ENCODE data around the gene HIF1AN.

The HIF1AN gene

GRCh38 chr10:100560248-100560647 lies 24.5 kb downstream of the HIF1AN start:
- peaks cover 2% of the 10 kb centered on the region for H3K36me3 ChIP-seq (ENCODE audit: control insufficient read depth, insufficient read depth, low read length)
- no peak overlapping the region for H3K4me3 ChIP-seq (replicated peaks; ENCODE audit: low read depth, low read length)
- H3K27me3 ChIP-seq (replicated peaks; ENCODE audit: control insufficient read depth, insufficient read depth, low read length), result no peaks in the 10 kb centered on the region
- DNase-seq (ENCODE audit: extremely low read depth, insufficient read length), result no peak
- TF ChIP-seq CTCF (IDR thresholded peaks at IDR 0.05; ENCODE audit: insufficient read depth, low read length, poor library complexity, severe bottlenecking), result no peak

- H3K27me3 ChIP-seq (replicated peaks; ENCODE audit: control insufficient read depth, insufficient read depth, low read length), result no peaks in the 10 kb centered on the region
- no peak for DNase-seq (ENCODE audit: extremely low read depth, insufficient read length)
- H3K4me3 ChIP-seq (replicated peaks; ENCODE audit: low read depth, low read length), result no peak overlapping the region
Measured at GRCh38 chr10:100561005-100561404, 25.3 kb downstream of the HIF1AN start.

GRCh38 chr10:100562008-100562672 lies 26.4 kb downstream of the HIF1AN start:
- Histone ChIP-seq H3K36me3 (ENCODE audit: control insufficient read depth, insufficient read depth, low read length) (no peaks in the 10 kb centered on the region; the same call in 1 of the 2 replicates), H3K4me3 (replicated peaks; ENCODE audit: low read depth, low read length) (no peak overlapping the region), H3K27me3 (replicated peaks; ENCODE audit: control insufficient read depth, insufficient read depth, low read length) (no peaks in the 10 kb centered on the region)
- DNase-seq (ENCODE audit: extremely low read depth, insufficient read length), result peak; percentile 77
- peak; percentile 82 for TF ChIP-seq CTCF (IDR thresholded peaks at IDR 0.05; ENCODE audit: insufficient read depth, low read length, poor library complexity, severe bottlenecking)

More at GRCh38 chr10:100561005-100561404, 25.3 kb downstream of the HIF1AN start:
- peaks cover 2% of the 10 kb centered on the region for H3K36me3 ChIP-seq (ENCODE audit: control insufficient read depth, insufficient read depth, low read length)
- TF ChIP-seq CTCF (IDR thresholded peaks at IDR 0.05; ENCODE audit: insufficient read depth, low read length, poor library complexity, severe bottlenecking), result no peak

- Histone ChIP-seq H3K27me3 (replicated peaks; ENCODE audit: control insufficient read depth, insufficient read depth, low read length) (no peaks in the 10 kb centered on the region), H3K4me3 (replicated peaks; ENCODE audit: low read depth, low read length) (no peak overlapping the region), H3K36me3 (ENCODE audit: control insufficient read depth, insufficient read depth, low read length) (no peaks in the 10 kb centered on the region)
- TF ChIP-seq CTCF (IDR thresholded peaks at IDR 0.05; ENCODE audit: insufficient read depth, low read length, poor library complexity, severe bottlenecking), result no peak
- no peak for DNase-seq (ENCODE audit: extremely low read depth, insufficient read length)
Measured at GRCh38 chr10:100565206-100565985, 29.7 kb downstream of the HIF1AN start.

GRCh38 chr10:100566561-100566960 lies 30.8 kb downstream of the HIF1AN start:
- no peaks in the 10 kb centered on the region for H3K36me3 ChIP-seq (ENCODE audit: control insufficient read depth, insufficient read depth, low read length)
- no peak for TF ChIP-seq CTCF (IDR thresholded peaks at IDR 0.05; ENCODE audit: insufficient read depth, low read length, poor library complexity, severe bottlenecking)
- no peaks in the 10 kb centered on the region for H3K27me3 ChIP-seq (replicated peaks; ENCODE audit: control insufficient read depth, insufficient read depth, low read length)
- no peak overlapping the region for H3K4me3 ChIP-seq (replicated peaks; ENCODE audit: low read depth, low read length)
- no peak for DNase-seq (ENCODE audit: extremely low read depth, insufficient read length)
